Stimulated activated CD8-positive, alpha-beta memory T cell treated with anti-CD3 and anti-CD28 coated beads, Interleukin-7, amount 100 ng/mL, for 4 hours (primary cell): ENCODE results near the gene GADD45B.
"Not testable (repeated sequence)": the region's sequence is repeated elsewhere in the genome, so short reads cannot be mapped to it uniquely, and the experiment has no call there.

Source experiments
- DNase-seq, 2 donors: peaks; one replicate each; pipeline ENCODE4 v3.0.0-alpha.2; 2020; ENCODE audit warnings: low read depth in 2 of 2

The GADD45B gene

DNA sequence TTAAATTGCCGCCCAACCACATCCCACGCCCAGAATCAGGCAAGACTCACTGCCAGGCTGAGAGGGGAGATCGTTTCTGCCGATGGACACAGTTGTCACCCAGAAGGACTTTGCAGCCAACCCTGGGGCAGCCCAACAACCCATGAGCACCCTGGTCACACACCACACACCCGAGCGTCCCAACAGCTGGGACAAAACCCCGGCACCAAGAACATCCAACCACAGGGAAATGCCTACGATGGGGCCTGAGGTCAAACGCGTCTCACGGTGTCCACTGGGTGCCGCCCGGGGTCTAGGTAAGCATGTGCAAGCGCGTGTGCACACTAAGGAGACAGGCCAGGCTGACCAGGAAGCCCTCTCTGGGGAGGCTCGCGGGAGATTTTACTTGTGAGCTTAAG, 32.1 kb upstream of the GADD45B start:
- DNase-seq, result no peak

DNA sequence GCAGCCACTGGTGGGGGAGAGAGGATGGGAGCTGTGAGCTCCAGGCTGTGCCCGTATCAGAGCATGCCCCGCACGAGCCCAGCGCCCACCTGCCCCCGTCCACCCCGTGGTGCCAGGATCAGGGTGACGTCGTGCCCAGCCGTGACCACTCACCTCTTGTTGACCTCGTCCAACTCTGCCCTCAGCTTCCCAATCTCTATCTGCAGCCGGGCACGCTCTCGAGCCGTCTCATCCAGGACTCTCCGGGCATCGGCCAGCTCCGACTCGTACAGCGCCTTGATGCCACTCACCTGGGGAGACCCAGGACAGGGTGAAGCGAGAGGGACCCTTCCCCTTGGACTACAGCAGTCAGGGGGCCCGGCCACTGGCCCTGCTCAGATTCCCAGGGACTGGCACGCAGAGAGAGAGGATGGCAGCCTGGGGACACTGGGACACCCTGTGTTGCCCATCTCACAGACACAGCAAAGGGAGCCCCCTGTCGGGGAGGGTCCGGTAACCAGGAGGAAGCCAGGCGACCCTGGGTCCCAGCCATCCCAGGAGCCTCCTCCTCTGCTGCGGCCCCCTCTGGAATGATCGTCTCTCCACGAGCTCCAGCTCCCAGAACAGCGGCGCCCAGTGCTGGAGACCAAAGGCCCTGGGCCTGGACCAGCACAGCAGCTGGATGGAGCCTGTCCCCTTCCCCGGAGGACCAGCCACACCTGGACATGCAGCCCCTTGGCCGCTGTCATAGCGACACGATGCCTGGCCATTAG, 31.5 kb upstream of the GADD45B start:
- no peak for DNase-seq

DNA sequence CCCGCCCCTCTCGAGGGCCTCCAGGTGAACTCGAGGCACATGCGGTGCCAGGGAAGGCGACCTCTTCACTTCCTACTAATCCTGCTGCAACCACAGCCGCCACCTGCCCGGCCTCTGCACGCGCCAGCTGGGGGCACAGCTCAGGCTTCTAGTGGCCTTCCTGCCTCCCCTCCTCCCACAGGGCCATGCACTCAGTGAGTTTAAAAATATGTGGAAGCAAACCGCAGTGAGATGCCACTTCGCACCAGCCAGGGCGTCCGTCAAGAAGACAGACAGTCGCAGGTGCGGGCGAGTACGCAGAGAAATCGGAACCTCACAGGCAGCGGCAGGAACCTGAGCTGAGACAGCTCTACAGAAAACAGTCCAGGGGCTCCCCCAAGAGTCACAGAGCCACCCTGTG, 29.5 kb upstream of the GADD45B start:
- no peak for DNase-seq

DNA sequence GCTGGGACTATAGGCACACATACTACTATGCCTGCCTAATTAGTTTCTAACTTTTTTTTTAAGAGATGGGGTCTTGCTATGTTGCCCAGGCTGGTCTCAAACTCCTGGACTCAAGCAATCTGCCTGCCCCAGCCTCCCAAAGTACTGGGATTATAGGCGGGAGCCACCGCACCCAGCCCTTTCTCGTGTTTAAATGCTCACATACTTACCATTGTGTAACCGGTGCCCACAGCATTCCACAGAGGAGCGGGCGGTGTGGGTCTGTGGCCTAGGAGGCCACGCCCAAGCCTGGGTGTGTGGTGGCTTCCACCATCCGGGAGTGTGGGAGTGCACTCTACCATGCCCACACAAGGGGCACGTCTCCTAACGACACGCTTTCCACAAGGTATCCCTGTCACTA, 26.9 kb upstream of the GADD45B start:
- DNase-seq, result no peak

DNA sequence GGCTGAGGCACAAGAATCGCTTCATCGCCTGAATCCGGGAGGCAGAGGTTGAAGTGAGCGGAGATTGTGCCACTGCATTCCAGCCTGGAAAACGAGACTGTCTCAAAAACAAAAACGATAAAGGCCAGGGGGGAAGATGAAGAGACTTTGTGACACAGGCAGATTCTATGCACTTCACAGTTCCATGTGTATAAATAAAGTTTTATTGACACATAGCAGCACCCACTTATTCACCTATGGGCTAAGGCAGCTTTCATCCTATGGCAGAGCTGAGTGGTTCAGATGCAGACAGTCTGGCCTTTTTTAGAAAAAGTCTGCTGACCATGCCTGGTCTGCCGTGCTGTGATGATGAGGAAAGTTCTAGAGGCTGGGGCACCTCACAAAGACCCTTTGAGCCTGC, 24.8 kb upstream of the GADD45B start:
- no peak for DNase-seq

DNA sequence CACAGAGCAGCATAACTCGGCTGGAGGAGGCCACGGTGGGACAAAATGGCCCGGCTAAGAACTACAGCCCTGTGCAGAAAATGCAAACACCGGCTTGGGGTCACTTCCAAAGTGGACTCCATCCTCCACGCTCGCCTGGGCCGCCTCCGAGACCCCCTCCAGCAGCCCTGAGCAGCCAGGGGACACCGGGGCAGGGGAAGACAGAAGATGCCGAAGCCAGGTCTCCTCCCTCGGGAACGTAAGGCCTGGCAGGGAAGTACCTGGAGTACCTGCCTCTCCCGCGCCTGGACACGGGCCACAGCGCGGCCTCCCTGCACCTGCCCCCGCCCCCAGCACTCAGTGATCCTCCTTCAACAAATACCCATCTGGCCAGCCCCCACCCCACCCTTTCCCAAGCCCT, 24.2 kb upstream of the GADD45B start:
- DNase-seq, result no peak

DNA sequence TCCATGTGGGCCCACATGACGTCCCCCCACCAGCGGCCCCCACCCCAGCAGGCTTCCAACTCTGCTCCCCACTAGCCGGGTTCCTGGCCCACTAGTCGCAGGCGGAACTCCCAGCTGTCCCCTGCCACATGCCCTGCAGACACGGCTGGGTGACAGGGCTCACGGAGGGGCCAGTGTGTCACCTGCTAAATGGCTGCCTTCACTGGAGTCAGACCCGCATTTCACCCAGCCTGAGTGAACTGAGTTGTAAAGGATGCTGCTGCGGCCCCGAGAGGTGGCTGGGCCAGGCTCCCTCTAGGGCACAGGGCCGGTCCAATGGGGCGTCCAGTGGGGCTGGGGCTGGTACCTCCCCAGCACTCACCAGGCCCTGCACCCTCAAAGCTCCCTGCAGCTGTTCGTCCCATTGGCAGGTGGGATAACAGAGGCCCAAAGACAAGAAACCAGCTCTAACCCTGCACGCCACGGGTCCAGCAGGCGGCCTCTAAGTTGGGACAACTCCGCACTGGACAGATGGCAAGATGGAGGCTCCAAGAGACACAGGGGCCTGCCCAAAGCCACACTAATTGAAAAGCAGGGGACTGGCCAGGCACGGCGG, 22.4 kb upstream of the GADD45B start:
- no peak for DNase-seq

DNA sequence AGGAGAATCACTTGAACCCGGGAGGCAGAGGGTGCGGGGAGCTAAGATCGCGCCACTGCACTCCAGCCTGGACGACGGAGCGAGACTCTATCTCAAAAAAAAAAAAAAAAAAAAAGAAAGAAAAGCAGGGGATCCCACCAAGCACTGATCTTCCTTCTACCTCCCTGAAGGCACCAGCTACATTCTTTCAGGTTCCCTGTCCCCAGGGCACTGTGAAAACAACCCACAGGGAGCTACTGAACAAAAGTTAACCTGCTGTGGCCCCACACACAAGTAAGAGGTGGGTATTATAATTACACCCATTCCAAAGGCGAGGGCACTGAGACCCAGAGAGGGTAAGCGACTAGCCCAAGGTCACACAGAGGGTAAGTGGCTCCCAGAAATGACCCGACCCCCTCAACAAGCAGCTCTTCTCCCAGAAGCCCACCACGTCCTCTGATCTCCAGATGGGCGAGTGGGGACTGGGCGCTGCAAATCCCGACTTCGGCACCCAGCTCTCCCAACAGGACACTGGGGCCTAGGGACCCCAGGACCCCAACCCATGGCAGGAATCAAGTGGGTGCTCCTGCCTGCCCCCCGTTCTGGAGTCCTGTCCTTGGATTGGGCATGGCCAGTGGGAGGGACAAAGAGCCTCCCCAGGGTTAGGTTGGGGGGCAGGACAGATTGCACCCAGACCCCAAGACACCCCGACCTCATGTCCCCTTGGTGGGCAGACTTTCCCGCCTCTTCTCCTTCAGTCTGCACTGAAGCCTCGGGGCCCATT, 21.5 kb upstream of the GADD45B start:
- no peak for DNase-seq

DNA sequence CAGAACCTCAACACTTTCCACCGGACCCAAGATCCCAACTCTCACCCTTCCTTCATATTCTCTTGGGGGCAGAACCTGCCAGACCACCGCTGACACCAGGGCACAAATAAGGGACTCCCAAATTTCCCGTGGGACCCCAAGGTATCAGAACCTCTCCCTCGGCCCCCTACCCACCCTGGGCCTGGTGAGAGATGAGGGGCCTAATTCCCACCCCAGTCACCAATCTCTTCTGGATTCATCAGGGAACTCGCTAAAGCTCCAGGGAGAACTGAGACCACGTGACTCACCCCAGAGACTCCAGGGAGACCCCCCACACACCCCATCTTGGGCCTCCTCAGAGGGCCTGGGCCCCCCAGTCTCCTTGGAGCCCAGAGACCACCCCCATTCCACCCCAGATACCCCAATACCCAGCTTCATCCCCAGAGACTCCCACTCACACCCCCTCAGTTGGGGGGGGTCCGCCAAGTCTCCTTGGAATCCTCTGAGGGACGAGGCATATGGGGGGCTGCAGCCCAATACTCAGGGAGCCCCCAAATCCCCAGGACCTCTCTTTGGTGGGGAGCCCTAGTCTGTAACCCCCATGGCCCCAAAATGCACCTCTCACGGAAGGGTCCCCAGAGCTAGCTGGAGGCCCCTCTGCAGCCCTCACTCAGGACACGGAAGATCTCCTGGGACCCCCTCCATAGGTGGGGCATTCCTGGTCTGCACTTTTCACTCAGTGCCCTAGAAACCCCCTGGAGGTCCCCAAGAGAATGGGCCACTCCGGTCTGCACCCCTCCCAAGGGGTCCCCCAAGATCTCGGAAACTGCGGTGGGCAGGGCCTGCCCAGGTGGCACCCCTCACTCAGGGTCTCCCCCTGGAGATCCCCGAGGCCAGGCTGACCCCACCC, 20.7 kb upstream of the GADD45B start:
- DNase-seq, result no peak

DNA sequence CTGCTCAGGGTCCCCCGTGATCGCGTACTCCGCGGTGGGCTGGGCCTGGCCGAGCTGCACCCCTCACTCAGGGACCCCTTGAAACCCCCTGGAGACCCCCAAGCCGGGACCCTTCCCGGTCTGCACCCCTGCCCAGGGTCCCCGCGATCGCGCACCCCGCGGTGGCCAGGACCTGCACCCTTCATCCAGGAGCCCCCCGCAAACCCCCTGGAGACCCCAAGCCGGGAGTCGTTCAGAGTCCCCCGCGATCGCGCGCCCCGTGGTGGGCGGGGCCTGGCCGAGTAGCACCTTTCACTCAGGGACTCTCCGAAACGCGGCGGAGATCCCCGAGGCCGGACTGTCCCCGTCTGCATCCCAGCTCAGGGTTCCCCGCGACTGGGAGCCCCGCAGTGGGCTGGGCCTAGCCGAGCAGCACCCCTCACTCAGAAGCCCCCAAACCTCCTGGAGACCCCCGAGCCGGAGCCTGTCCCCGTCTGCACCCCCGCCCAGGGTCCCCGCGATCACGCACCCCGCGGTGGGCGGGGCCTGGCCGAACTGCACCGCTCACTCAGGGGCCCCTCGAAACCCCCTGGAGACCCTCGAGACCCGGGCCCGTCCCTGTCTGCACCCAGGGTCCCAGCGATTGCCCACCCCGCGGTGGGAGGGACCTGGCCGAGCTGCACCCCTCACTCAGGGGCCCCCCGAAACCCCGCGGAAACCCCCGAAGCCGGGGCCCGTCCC, 19.9 kb upstream of the GADD45B start:
- peak in 1 of 2 donors; percentile 46 for DNase-seq

DNA sequence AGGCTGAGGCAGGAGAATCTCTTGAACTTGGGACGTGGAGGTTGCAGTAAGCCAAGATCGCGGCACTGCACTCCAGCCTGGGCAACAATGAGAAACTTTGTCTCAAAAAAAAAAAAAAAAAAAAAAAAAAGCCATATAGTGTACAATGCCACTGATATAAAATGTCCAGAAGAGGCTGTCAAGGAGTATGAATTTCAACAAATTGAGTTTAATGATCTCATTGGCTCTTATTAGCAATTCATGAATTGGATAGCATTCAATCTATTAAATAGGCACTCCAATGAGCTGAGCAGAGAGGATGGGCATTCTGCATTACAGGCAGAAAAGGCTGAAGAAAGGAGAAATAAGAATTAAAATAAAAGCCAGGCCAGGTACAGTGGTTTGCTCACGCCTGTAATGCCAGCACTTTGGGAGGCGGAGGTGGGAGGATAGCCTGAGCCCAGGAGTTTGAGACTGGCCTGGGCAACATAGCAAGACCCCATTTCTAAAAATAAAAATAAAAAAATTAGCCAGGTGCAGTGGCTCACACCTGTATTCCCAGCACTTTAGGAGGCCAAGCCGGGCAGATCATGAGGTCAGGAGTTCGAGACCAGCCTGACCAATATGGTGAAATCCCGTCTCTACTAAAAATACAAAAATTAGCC, 18.4 kb upstream of the GADD45B start:
- no peak for DNase-seq

DNA sequence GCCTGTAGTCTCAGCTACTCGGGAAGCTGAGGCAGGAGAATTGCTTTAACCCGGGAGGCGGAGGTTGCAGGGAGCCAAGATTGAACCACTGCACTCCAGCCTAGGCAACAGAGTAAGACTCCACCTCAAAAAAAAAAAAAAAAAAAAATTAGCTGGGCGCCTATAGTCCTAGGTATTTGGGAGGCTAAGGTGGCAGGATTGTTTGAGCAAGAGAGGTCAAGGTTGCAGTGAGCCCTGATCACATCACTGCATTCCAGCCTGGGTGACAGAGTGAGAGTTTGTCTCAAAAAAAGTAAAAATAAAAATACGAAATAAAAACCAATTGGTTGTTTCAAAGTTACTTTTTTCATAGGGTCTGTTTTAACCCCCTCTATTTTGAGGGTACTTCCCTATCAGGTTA, 17.9 kb upstream of the GADD45B start:
- no peak for DNase-seq

DNA sequence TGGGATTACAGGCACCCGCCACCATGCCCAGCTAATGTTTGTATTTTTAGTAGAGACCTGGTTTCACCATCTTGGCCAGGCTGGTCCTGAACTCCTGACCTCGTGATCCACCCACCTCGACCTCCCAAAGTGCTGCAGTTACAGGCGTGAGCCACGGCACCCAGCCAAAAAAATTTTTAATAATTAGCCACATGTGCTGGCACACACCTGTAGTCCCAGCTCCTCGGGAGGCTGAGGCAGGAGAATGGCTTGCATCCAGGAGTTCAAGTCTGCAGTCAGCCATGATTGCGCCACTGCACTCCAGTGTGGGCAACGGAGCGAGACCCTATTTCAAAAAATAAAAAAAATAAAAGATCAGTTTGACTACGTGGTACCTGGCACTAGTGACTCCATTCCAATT, 17.2 kb upstream of the GADD45B start:
- not testable (repeated sequence) for DNase-seq

DNA sequence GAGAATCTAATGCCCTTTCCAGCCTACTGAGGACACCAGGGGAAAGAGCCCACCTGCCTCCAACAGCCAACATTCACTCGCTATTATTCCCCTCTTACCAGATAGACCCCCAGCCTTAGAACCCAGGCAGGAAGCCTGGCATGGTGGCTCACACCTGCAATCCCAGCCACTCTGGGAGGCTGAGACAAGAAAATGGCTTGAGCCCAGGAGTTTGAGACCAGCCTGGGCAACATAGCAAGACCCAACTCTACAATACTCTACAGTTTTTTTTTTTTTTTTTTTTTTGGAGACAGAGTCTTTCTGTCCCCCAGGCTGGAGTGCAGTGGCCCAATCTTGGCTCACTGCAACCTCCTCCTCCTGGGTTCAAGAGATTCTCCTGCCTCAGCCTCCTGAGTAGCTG, 15.7 kb upstream of the GADD45B start:
- DNase-seq, result no peak

DNA sequence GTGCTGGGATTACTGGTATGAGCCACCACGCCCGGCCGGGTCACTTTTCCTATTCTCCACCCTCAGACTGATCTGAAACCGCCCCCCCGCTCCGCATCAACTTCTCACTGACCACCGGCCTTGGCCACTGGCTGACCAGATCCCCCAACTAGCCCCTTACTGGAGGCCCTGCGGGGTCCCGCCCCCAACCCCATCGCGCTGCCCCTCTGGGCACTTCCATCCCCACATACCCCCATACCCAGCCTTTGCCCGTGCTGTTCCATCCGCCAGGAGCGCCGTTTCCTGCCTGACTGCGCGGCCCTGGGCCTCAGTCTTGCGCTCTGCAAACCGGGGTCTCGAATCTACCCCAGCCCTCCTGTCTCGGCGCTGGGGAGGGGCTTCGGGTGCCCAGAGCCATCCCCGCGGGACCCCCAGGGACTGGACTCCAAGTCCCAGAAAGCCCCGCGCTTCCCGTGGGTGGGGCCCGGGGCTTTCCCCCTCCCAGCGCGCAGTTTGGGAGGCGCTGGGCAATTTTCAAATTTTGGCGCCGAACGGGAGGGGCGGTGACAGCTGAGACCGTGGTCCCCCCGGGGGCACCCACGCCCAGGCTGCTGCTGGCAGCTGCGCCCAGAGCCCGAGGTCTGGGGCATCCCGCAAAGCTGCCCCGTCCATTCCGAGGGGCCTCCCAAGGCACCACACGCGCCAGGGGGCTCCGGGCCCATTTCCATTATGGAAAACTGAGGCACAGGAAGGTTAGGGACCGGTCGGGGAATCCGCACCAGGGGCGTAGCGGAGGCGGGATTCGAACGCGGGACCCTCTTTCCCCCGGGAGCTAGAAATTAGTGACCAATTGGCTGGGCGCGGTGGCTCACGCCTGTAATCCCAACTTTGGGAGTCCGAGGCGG, 13.9 kb upstream of the GADD45B start:
- DNase-seq, result peak in 1 of 2 donors; percentile 57

DNA sequence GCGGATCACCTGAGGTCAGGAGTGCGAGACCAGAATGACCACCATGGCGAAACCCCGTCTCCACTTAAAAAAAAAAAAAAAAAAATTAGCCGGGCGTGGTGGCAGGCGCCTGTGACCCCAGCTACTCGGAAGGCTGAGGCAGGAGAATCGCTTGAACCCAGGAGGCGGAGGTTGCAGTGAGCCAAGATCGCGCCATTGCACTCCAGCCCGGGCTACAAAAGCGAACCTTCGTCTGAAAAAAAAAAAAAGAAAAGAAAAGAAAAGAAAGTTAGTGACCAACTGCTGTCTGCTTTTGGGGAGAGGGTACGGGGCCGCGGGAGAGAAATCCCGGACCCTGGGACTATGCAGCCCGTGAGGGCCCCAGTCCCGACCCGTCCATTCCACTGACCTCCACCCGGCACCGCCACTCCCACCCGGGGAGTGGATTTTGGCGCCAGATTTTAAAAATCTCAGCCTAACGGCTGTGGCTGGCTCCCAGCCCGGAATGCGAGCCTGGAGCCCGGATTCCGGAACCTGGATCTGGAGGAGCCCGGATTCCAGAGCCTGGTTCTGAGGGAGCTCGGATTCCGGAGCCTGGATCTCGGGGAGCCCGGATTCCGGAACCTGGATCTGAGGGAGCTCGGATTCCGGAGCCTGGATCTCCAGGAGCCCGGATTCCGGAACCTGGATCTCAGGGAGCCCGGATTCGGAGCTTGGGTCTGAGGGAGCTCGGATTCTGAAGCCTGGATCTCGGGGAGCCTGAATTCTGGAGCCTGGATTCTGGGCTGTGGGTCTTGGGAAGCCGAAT, 13.1 kb upstream of the GADD45B start:
- DNase-seq, result no peak

DNA sequence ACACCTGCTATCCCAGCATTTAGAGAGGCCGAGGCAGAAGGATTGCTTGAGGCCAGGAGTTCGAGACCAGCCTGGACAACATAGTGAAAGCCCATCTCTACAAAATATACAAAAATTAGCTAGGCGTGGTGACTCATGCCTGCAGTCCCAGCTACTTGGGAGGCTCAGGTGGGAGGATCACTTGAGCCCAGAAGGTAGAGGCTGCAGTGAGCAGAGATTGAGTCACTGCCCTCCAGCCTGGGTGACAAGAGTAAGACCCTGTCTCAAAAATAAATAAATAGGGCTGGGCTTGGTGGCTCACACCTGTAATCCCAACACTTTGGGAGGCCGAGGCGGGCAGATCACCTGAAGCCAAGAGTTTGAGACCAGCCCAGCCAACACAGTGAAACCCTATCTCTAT, 12.2 kb upstream of the GADD45B start:
- not testable (repeated sequence) for DNase-seq

DNA sequence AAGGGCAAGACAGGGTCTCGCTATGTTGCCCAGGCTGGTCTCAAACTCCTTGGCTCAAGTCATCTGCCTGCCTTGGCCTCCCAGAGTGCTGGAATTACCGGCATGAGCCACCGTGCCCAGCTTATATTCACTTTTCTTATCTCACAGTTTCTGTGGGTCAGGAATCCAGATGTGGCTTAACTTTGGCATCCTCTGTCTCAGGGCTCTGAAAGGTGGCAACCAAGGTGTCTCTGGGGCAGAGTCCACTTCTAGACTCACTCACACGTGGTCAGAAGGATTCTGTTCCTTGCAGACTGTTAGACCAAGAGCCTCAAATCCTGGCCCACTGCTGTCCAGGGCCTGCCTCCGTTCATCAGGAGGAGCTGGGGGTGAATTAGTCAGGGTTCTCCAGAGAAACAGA, 11.5 kb upstream of the GADD45B start:
- DNase-seq, result no peak

DNA sequence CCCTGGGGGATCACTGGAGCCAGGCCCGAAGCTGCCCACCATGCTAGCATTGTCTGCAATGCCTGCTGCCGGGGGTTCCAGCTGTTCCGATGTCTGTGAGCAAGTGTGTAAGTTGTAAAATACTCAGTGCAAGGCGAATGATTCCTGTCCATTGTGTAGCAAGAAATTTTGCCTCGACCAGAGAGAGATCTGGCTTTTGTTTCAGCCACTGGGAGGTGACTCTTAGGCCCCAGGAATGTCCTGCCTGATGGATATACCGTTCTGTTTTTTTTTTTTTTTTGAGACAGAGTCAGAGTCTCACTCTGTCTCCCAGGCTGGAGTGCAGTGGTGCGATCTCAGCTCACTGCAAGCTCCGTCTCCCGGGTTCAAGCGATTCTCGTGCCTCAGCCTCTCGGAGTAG, 7.3 kb upstream of the GADD45B start:
- no peak for DNase-seq
